GM19099 (cell line): Measurements from ENCODE around the gene OVCA2.

ENCODE experiments used
- POLR2A ChIP-seq: IDR thresholded peaks from 3 replicates; pipeline ENCODE4 v1.6.1; 2011; ENCODE audit warnings: low read depth; ENCODE audit not compliant: insufficient read length; ENCODE audit errors: extremely low read depth

OVCA2 gene

DNA sequence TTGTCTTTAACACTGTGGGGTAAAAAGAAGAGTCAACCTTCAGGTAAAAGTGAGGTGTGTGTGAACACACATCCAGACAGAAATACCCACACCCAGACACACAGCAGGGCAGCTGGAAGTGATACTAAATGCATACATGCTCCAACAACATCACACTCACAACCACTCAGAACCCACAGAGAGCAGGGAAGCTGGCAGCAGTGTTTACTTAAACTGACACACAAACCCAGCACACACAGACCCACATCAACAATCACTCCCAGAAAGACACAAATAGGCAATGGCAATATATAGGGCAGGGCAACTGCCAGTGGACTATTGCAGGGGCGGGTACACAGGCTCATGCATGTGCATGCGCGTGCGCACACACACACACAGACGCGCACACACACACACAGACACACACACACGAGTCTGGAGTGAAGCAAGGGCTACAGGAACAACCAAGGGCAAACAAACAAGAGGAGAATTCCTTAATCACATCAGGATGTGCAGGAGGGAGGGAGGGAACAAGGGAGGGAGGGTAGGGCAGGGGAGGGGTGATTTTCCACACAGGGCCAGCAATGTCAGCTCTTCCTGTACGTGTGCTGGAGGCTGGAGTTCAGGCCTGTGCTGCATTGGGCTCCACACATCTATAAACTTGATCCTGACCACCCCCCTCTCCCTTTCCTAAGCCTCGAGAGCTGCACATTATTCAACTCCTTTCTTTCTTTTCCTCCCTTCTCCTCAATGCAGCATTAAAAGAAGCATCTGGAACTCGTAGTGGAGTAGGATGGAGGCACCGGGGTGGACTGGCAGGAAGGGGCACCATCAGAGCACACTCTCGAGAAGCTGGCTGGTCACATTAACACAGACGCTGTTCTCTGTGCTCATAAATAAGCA, 43.2 kb downstream of the OVCA2 start:
- no peak for TF ChIP-seq POLR2A

DNA sequence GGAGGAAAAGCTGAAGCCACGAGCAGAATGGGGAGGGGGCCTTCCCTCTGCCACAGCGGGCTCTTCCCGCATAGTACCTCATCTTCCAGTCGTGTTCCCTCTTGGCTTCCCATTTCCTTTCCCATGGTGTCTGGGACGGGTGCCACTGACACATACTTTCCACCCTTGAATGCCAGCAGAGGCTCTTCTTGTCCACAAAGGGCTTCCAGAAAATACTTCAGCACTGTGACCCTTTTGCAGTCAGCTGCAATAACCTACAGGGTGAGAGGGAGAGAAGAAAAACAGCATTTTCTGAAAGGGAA, 43.8 kb downstream of the OVCA2 start:
- no peak for TF ChIP-seq POLR2A

DNA sequence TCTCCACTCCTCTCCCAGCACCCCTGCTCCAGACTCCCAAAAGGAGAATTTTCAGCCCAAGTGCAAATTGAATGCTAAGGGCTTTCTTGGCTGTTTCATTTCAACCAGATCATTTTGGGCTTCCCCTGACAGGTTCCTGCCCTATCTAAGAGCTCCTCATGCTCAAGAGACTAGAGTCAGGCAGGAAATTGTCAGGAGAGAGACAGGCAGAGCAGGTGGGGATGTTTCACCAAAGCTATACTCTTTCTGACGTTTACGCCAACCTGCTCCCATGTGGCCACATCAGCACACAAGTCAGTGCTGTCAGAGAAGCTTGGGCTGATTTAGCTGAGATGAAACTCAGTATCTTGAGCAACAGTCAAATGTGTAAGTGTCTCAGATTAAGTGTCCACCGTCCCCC, 44.5 kb downstream of the OVCA2 start:
- no peak for TF ChIP-seq POLR2A

DNA sequence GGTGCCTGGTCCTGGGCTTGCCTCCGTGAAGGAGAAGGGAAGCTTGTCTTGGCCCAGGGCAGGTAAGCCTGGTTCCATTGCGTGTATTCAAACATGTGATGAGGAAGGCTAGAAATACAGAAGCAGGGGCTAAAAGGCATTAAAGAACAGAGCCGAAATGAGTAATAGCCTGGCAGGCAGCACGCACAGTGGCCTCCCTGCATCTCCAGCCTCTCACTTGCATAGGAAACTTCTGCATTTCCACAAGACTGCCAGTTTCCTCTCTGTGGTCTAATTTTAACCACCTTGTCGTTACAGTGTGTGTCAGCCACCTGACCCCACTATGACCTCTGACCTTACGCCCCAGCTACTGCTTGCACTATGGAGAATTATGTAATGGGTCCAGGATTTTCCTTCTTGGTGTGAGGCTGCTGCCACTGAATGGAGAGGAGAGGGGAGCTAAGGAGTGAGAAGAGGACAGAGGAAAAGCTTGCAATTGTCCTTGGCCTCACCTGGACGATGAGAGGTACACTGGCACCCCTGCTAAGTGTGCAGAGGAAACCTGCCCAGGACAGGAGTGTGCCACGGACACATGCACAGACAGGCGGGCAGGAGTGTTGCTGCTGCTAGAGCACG, 45.9 kb downstream of the OVCA2 start:
- TF ChIP-seq POLR2A, result no peak

DNA sequence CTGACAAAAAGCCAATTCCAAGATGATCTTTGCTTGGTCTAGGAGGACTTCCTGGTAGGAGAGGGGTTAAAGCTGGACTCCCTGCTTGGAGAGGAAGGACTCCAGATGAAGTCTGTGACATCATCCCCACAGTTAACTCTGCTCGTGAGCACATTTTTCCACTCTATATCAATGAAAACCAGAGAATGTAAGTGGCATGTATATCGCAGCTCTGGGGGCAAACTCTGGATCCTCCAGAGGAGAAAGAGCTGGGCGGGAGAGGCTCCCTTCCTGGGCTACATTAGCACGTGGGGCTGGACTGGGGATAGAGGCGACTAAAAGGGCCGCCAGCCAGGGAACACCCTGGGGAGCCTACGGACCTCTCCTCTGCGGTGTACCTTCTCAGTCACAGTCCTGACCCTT, 47.2 kb downstream of the OVCA2 start:
- TF ChIP-seq POLR2A, result no peak

DNA sequence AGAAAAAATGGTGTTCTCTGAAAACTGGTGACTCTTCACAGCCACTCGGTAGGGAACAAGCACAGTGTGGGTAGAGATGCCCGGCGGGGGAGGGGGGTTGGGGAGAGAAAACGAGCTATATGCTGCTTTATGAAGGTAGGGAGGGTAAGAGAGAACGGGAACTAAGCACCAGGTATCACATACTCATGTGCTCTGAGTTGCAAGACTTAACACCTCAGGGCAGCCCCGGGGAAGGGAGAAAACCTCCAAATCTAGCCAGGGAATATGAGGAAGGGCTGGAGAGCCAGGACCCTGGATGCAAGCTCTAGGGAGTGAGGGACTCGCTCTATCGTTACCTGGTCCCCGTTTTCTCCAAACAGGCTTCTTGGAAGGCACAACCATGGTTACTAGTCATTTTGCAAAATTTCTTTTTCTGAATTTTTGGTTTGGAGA, 48.4 kb downstream of the OVCA2 start:
- TF ChIP-seq POLR2A, result peak; percentile 15

DNA sequence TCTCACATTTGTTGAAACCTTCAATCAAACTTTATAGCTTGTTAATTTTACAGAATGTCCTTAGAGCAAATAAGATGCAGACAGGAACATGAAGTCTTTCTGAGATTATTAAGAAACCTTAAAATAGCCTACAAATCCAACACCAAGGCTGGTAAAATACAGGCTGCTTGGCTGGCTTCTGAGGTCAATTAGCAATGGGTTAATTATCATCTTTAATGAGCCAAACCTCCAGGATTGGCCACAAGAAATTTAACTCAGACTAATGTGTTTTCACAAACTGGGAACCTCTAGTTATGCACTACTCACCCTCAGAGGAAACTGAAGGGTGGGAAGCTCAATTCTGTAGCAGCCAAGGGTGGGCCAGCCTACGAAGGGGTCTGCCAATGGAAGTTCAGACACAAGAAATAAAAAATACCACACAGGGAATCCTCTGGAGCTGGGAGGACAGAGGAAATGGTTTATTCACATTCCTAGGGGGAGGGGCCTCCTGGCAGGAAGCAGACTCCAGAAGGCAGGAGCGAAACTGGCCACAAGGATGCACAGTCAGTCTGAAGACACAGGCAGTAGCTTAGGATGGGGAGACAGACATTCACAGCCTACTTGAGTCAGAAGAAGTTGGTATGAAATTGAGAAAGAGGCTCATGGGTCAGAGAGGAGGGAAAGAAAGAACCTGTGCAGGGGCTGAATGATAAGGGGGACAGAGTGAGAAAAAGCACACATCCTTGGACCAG, 49.1 kb downstream of the OVCA2 start:
- TF ChIP-seq POLR2A, result no peak

DNA sequence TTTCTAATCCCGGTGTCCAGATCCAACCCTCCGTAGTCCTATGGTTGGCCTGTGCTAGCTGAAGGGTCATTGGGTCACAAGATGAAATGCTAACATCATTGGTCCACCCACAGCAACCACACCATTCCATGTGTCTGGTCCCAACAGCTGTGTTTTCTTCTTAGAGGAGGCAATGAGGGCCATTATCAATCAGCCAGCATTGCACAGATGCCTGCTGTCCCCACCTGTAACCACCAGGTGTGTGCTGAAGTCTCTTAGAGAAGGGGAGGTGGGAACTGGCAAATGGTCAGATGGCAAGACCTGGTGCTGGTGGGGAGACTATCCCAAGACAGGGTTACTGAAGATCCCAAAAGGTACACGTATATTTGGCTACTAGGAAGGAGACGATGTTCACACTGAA, 50.4 kb downstream of the OVCA2 start:
- TF ChIP-seq POLR2A, result no peak
